Lung (tissue), 12 donors: ENCODE measurements around the gene PKD2L1. TPM values are rescaled to one million over a fixed set of nuclear protein-coding genes. Genes with fewer than 3 reads are reported as not detected.
A peak's percentile ranks its signal among the peaks of the same experiment; 100 is the strongest.

Experiments
- ATAC-seq: fragments of 200-7000 bp; cut with Tn5 transposase; one replicate; pipeline ENCODE4 v1.9.1; 2020; ENCODE audit warnings: moderate number of reproducible peaks; ENCODE audit not compliant: insufficient read depth, low FRiP score
- DNase-seq, 3 donors: peaks; one replicate each; pipeline ENCODE4 v3.0.0-alpha.2; 2013 to 2017
- H3K27ac ChIP-seq, 2 donors: one replicate each; pipeline ENCODE4 v1.5.1; 2013; ENCODE audit warnings: mild to moderate bottlenecking in 2 of 2, moderate library complexity in 2 of 2, control low read depth in 1 of 2, inconsistent platforms in 1 of 2, low read depth in 1 of 2, low read length in 1 of 2
- H3K27me3 ChIP-seq, 3 donors: one replicate each; pipeline ENCODE4 v1.5.1; 2013; ENCODE audit warnings: low read length in 2 of 3; ENCODE audit not compliant: control insufficient read depth in 3 of 3, insufficient read depth in 3 of 3
- H3K36me3 ChIP-seq, 4 donors: one replicate each; pipeline ENCODE4 v1.5.1; 2013; ENCODE audit warnings: low read length in 4 of 4, mild to moderate bottlenecking in 1 of 4, moderate library complexity in 1 of 4; ENCODE audit not compliant: control insufficient read depth in 4 of 4, insufficient read depth in 4 of 4
- H3K4me1 ChIP-seq, 5 donors: one replicate each; pipeline ENCODE4 v1.5.1; 2013; ENCODE audit warnings: low read length in 5 of 5, mild to moderate bottlenecking in 2 of 5, moderate library complexity in 1 of 5; ENCODE audit not compliant: control insufficient read depth in 5 of 5, insufficient read depth in 5 of 5
- H3K4me3 ChIP-seq: one replicate; pipeline ENCODE4 v1.5.1; 2013; ENCODE audit warnings: mild to moderate bottlenecking, control low read depth, moderate library complexity
- H3K9ac ChIP-seq, 2 donors: one replicate each; pipeline ENCODE4 v1.5.1; 2013; ENCODE audit warnings: low read length in 2 of 2, control low read depth in 1 of 2; ENCODE audit not compliant: insufficient read depth in 1 of 2
- H3K9me3 ChIP-seq, 4 donors: one replicate each; pipeline ENCODE4 v1.5.1; 2013; ENCODE audit warnings: low read length in 3 of 4, mild to moderate bottlenecking in 1 of 4, moderate library complexity in 1 of 4; ENCODE audit not compliant: control insufficient read depth in 4 of 4, insufficient read depth in 3 of 4
- CTCF ChIP-seq: IDR thresholded peaks from 2 replicates; pipeline ENCODE4 v1.5.1; 2012; ENCODE audit warnings: mild to moderate bottlenecking; ENCODE audit errors: control extremely low read depth, extremely low read depth
- WGBS, 2 donors: extraction: QIAGEN DNeasy Blood & Tissue Kit; methylation state at CpG; one replicate each; pipeline ENCODE4 v1.1.7; 2013; 5-methylcytosine and 5-hydroxymethylcytosine counted together
- polyA plus RNA-seq, 2 donors: library from polyadenylated mRNA; stranded (reverse); fragments of 200-250 nt; gene quantifications; one replicate each; pipeline ENCODE4 v1.2.1, GENCODE V29; 2013
- total RNA-seq, 2 donors: library from RNA; depleted of rRNA in 1 of 2; stranded (reverse); fragments of >200 nt in 1 of 2; gene quantifications; one replicate each; pipeline ENCODE4 v1.2.1, GENCODE V29; 2014 to 2021
- donor health status: control.
- donor health status: control.
- donor health status: Bipolar disorder and iron deficiency.
- donor health status: healthy.
- donor health status: DM: yes; HTN: yes; CAD: no.

PKD2L1 gene
- total and polyA plus RNA-seq, 4 donors = 0.46 to 1.5 (median 1.0) TPM

DNA sequence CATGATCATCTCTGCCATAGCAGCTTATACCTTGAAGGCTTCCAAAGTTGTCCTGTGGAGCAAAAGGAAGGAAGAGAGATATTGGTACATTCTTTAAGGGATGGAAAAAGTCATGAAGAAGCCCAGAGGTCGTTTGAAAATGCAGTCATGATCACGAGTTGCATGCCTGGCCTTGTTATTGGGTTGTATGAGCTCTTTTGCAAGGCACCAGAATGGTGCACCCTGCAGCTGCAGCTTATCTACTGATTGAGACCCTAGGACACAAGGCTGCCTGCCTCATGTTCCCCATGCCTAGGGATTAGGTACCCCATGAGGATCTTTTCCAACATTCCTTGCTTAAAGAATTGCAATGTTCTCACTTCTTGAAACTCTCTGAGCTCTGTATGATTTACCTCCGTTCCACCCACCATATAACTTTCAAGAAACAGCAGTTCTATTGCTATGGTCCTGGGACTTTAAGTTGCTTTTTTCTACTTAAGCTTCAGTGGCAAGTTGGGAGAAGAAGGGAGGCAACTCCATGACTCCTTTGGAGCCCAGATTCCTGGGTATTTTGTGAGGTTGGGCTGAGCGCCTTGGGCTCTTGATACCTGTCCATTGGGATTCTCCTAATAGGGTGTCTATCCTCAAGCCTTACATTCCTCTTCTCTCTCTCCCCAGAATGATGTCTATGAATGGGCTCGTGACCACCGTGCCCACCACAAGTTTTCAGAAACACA, 23.9 kb upstream of the PKD2L1 start:
- no peak for ATAC-seq
- DNase-seq = no peak
- H3K27me3 ChIP-seq = no peaks in the 10 kb centered on the region
- TF ChIP-seq CTCF = no peak
- WGBS, 2 donors = 79 to 88% methylated on average over 6 of the region's 6 CpGs
- H3K36me3 ChIP-seq = peaks cover 0 to 20% (median 3%) of the 10 kb centered on the region in 4 donors
- H3K4me3 ChIP-seq = no peak overlapping the region
- no peak overlapping the region for H3K9ac ChIP-seq
- no peaks in the 10 kb centered on the region for H3K9me3 ChIP-seq
- H3K27ac ChIP-seq = no peak overlapping the region
- peaks cover 0 to 7% (median under 1%) of the 10 kb centered on the region in 5 donors for H3K4me1 ChIP-seq

GRCh38 chr10:100350914-100351485, 21.0 kb upstream of the PKD2L1 start:
- WGBS, 2 donors = 66 to 79% methylated on average over 5 of the region's 5 CpGs
- Histone ChIP-seq H3K4me3 (no peak overlapping the region), H3K4me1 (peaks cover 0 to 16% (median 0%) of the 10 kb centered on the region in 5 donors), H3K27ac (no peak overlapping the region), H3K9me3 (no peaks in the 10 kb centered on the region), H3K36me3 (peaks cover 0 to 14% (median 5%) of the 10 kb centered on the region in 4 donors), H3K9ac (no peak overlapping the region), H3K27me3 (peaks cover 0 to 15% (median 9%) of the 10 kb centered on the region in 3 donors)
- DNase-seq (no peak), ATAC-seq (no peak)
- TF ChIP-seq CTCF = no peak

DNA sequence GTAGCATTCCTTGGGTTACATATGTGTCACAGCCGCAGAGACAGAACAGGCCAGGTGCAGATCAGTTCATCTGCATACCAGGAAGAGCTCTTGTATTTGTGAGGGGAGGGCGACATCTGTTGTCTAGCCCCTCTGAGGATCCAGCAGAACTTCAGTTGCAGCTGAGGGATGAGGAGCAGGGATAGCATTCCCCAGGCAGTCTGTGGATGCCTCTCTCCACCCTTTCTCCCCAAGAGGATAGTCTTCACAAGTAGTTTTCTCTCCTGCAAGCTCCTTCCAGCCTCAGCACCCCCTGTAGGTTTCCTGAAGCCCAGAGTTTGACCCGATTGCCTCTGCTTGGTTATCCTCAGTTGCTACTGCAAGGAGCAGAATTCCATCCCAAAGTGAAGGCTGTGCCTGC, 19.6 kb upstream of the PKD2L1 start:
- 77 to 98% methylated on average over 3 of the region's 3 CpGs for WGBS, 2 donors
- peaks cover 0 to 16% (median 0%) of the 10 kb centered on the region in 5 donors for H3K4me1 ChIP-seq
- peaks cover 0 to 22% (median 21%) of the 10 kb centered on the region in 3 donors for H3K27me3 ChIP-seq
- H3K36me3 ChIP-seq = peaks cover 0 to 8% (median 4%) of the 10 kb centered on the region in 4 donors
- no peak for DNase-seq
- H3K9ac ChIP-seq = no peak overlapping the region
- H3K27ac ChIP-seq = no peak overlapping the region
- ATAC-seq = no peak
- H3K4me3 ChIP-seq = peak overlapping the region; percentile 61
- no peaks in the 10 kb centered on the region for H3K9me3 ChIP-seq
- no peak for TF ChIP-seq CTCF
